ENCODE measurements around the gene FRMD1.

DNA sequence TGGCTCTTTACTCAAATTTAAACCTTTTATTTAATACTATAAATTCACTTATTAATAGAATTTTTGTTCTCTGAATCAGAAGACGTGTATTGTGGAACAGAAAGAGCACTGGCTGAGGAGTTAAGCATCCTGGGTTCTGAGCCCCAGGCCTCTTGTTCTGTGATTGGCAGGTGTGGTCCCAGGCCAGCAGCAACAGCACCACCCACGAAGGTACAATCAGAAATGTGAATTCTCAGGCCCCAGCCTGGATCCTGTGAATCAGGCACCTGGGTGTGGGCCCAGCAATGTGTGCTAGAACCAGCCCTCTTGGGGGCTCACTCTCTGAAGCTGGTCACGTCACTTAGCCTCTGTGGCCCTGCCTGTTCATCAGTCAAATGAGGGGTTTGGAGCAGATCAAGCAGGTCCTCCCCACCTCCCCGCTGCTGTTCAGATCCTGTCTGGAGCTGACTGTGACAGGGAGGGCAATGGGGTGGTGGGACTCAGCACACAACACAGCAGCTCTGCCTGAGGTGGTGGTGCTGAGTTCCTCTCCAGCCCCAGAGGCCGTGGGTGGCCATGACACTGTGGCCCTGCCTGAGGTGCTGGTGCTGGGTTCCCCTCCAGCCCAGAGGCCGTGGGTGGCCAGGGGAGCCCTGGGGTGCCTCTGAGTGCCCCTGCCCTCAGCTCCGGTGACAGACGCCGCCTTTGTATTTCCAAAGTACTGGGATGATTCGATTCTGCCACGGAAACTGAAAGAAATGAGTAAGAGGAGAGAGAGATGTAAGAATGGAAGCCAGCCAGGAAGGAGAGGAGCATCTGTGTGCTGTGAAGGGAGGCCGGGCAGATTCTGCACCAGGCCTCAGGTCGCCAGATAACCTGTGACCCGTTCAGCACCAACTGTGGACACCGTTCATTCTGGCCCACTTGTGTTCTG is 41.6 kb upstream of the FRMD1 start:
- TF ChIP-seq, protein P1, sequence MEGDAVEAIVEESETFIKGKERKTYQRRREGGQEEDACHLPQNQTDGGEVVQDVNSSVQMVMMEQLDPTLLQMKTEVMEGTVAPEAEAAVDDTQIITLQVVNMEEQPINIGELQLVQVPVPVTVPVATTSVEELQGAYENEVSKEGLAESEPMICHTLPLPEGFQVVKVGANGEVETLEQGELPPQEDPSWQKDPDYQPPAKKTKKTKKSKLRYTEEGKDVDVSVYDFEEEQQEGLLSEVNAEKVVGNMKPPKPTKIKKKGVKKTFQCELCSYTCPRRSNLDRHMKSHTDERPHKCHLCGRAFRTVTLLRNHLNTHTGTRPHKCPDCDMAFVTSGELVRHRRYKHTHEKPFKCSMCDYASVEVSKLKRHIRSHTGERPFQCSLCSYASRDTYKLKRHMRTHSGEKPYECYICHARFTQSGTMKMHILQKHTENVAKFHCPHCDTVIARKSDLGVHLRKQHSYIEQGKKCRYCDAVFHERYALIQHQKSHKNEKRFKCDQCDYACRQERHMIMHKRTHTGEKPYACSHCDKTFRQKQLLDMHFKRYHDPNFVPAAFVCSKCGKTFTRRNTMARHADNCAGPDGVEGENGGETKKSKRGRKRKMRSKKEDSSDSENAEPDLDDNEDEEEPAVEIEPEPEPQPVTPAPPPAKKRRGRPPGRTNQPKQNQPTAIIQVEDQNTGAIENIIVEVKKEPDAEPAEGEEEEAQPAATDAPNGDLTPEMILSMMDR (IDR thresholded peaks at IDR 0.05), result no peak
- TF ChIP-seq EZH2 (IDR thresholded peaks at IDR 0.05; ENCODE audit: borderline replicate concordance, insufficient read depth, low read depth, low read length, poor library complexity, severe bottlenecking), result no peak
